Measurements from ENCODE around the gene AOC3.

The AOC3 gene

GRCh38 chr17:42850954-42851353 lies at the start of gene AOC3:
Gene AOC3 (plus strand): TSS chr17:42851199. CDS start chr17:42851344, 145 bp downstream.
- no peak for TF ChIP-seq CTCF (conservative IDR thresholded peaks at IDR 0.05; ENCODE audit: control insufficient read depth, insufficient read depth, low read depth, low read length)
- H3K4me3 ChIP-seq (ENCODE audit: control insufficient read depth, low read depth, low read length), result no peak within 1 kb of the TSS
- no peak for DNase-seq (ENCODE audit: low read depth)

DNA sequence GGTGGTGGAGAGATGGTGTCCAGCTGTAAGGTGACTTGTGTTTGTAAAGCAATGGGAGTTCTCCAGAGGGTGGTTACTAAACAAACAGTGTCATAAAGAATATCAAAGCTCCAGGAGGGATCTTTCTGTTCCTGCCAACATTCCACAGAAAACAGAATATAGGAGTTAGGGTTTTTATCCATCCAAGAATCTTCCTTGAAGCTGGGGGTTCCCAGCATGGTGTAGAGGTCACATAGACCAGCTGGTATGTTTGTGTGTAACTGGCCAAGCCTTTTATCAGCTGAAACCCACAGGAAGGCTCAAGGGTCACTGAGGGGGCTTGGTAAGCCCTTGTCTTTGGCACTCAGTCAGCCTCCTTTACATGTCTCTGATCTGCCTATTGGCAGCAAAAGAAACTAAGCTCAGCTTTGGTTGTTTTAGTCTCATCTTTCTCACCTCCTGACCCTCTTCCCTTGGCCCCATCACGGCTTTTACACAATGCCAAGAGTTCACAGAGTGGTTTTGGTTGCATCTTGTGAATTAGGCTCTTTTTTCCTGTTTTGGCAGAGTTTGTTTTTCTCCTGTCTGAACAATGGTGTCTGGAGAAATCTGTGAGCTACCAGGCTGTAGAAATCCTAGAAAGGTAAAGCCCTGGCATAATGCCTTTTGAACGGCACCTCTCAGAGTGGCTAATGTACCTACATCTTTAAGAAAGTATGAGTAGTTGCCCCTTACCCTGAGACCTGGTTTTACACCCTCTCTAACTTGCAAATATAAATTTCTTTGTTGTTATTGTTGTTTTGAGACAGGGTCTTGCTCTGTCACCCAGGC lies 47.7 kb upstream of the AOC3 start:
- H3K4me3 ChIP-seq (ENCODE audit: control insufficient read depth, low read depth, low read length), result no peak overlapping the region
- no peak for DNase-seq (ENCODE audit: low read depth)
- no peak for TF ChIP-seq CTCF (conservative IDR thresholded peaks at IDR 0.05; ENCODE audit: control insufficient read depth, insufficient read depth, low read depth, low read length)

GRCh38 chr17:42804918-42805367 lies 46.1 kb upstream of the AOC3 start:
- no peak for DNase-seq (ENCODE audit: low read depth)
- TF ChIP-seq CTCF (conservative IDR thresholded peaks at IDR 0.05; ENCODE audit: control insufficient read depth, insufficient read depth, low read depth, low read length), result no peak
- H3K4me3 ChIP-seq (ENCODE audit: control insufficient read depth, low read depth, low read length), result no peak overlapping the region

GRCh38 chr17:42806249-42806648 lies 44.8 kb upstream of the AOC3 start:
- no peak overlapping the region for H3K4me3 ChIP-seq (ENCODE audit: control insufficient read depth, low read depth, low read length)
- no peak for DNase-seq (ENCODE audit: low read depth)
- TF ChIP-seq CTCF (conservative IDR thresholded peaks at IDR 0.05; ENCODE audit: control insufficient read depth, insufficient read depth, low read depth, low read length), result no peak

- DNase-seq (ENCODE audit: low read depth), result peak; percentile 93
- H3K4me3 ChIP-seq (ENCODE audit: control insufficient read depth, low read depth, low read length), result no peak overlapping the region
- TF ChIP-seq CTCF (conservative IDR thresholded peaks at IDR 0.05; ENCODE audit: control insufficient read depth, insufficient read depth, low read depth, low read length), result no peak
Measured at GRCh38 chr17:42809250-42809649, 41.7 kb upstream of the AOC3 start.

DNA sequence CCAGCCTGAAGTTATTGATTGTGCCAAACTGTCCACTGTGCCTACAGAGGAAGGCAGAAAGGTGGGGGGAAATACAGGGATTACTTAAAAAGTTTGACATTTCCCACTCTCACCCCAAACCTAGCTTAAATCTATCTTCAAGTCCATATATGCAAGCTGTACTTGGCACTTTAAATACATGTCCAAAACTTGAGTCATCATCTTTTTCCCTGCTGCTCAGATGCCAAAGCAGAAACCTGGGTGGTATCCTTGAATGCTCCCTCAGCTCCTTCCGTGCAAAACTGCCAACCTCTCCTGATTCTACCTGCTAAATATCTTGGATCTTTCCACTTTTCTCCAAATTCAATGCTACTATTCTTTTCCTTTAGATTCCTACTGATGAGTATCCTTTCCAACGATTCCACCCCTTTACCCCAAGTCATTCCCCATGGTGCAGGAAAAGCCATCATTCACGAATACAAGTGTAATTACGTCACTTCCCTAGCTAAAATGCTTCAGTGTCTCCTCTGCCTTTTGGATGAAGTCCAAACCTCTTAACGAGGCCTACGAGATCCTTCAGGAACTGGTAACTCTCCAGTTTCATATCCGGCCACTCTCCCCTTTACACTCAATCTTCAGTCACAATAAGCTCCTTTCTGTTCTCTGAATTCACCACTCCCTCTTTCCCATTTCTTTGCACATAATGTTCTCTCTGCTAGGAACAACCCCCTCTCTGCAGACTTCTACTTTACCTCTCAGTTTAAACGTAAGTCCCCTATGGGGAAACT lies 36.2 kb upstream of the AOC3 start:
- DNase-seq (ENCODE audit: low read depth), result peak; percentile 97
- no peak overlapping the region for H3K4me3 ChIP-seq (ENCODE audit: control insufficient read depth, low read depth, low read length)
- no peak for TF ChIP-seq CTCF (conservative IDR thresholded peaks at IDR 0.05; ENCODE audit: control insufficient read depth, insufficient read depth, low read depth, low read length)

All from fibroblast of mammary gland (primary cell).